ENCODE results near the gene TMEFF2.
"Not testable (repeated sequence)": the region's sequence is repeated elsewhere in the genome, so short reads cannot be mapped to it uniquely, and the experiment has no call there.

The TMEFF2 gene

GRCh38 chr2:192098814-192099491 is 95.8 kb downstream of the TMEFF2 start:
- Histone ChIP-seq H3K9me3 (ENCODE audit: control insufficient read depth, low read length) (no peaks in the 10 kb centered on the region), H3K4me2 (ENCODE audit: low read length) (no peak overlapping the region), H3K9ac (no peak overlapping the region), H3K27ac (no peak overlapping the region), H3K4me1 (no peaks in the 10 kb centered on the region), H3K36me3 (ENCODE audit: control insufficient read depth, insufficient read depth, low read length) (no peaks in the 10 kb centered on the region), H3K79me2 (no peaks in the 10 kb centered on the region), H3K4me3 (ENCODE audit: low read depth, low read length) (no peak overlapping the region), H2AFZ (no peak overlapping the region), H3K27me3 (ENCODE audit: control insufficient read depth, insufficient read depth, low read length) (no peaks in the 10 kb centered on the region)
- TF ChIP-seq, protein P1, sequence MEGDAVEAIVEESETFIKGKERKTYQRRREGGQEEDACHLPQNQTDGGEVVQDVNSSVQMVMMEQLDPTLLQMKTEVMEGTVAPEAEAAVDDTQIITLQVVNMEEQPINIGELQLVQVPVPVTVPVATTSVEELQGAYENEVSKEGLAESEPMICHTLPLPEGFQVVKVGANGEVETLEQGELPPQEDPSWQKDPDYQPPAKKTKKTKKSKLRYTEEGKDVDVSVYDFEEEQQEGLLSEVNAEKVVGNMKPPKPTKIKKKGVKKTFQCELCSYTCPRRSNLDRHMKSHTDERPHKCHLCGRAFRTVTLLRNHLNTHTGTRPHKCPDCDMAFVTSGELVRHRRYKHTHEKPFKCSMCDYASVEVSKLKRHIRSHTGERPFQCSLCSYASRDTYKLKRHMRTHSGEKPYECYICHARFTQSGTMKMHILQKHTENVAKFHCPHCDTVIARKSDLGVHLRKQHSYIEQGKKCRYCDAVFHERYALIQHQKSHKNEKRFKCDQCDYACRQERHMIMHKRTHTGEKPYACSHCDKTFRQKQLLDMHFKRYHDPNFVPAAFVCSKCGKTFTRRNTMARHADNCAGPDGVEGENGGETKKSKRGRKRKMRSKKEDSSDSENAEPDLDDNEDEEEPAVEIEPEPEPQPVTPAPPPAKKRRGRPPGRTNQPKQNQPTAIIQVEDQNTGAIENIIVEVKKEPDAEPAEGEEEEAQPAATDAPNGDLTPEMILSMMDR (IDR thresholded peaks at IDR 0.05) = no peak

DNA sequence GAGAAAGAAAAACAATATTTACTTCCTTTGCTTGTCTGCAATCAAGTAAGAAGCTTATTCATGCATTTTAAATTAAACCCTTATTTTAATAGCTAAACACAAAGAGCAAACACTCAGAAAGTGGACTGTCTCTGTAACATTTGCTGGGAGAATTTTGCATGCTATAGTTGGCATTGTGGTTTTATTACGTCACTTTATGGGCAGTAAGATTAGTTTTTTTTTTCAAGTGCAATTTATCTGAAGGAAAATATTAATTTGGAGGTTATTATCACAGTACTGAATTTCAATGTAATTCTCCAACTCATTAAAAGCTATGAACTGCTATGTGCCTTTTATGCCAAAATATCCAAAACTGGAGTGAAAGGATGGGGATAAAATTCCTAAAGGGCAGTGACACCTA is 103.3 kb downstream of the TMEFF2 start:
- Histone ChIP-seq H3K9me3 (ENCODE audit: control insufficient read depth, low read length) (no peaks in the 10 kb centered on the region), H3K36me3 (ENCODE audit: control insufficient read depth, insufficient read depth, low read length) (no peaks in the 10 kb centered on the region), H3K4me1 (no peaks in the 10 kb centered on the region), H3K27ac (no peak overlapping the region), H3K79me2 (no peaks in the 10 kb centered on the region), H2AFZ (no peak overlapping the region), H3K27me3 (ENCODE audit: control insufficient read depth, insufficient read depth, low read length) (no peaks in the 10 kb centered on the region), H3K9ac (no peak overlapping the region), H3K4me2 (ENCODE audit: low read length) (no peak overlapping the region), H3K4me3 (ENCODE audit: low read depth, low read length) (no peak overlapping the region)
- TF ChIP-seq, protein P1 (IDR thresholded peaks at IDR 0.05) = no peak

DNA sequence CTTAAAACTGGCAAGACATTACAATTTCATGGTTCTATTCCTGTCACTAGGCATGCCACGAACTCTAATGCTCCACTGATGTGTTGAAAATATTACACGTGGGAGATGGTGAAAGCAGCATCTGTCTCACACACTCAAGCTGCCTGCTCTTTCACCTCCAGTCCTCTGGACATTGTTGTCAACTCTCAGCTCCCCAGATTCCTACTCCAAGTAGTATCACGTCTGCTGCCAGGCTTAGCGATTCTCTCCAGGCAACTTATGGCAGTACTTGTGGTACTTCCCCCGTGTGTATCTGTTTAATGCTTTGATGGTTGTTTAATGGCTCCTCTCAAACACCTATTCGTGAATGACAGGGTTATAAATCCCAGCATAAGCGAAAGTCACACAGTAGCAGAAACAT is 103.8 kb downstream of the TMEFF2 start:
- no peaks in the 10 kb centered on the region for H3K4me1 ChIP-seq
- H2AFZ ChIP-seq = no peak overlapping the region
- H3K27me3 ChIP-seq (ENCODE audit: control insufficient read depth, insufficient read depth, low read length) = no peaks in the 10 kb centered on the region
- no peaks in the 10 kb centered on the region for H3K79me2 ChIP-seq
- H3K4me3 ChIP-seq (ENCODE audit: low read depth, low read length) = no peak overlapping the region
- H3K9ac ChIP-seq = no peak overlapping the region
- H3K27ac ChIP-seq = no peak overlapping the region
- H3K4me2 ChIP-seq (ENCODE audit: low read length) = no peak overlapping the region
- TF ChIP-seq, protein P1 (IDR thresholded peaks at IDR 0.05) = no peak
- H3K9me3 ChIP-seq (ENCODE audit: control insufficient read depth, low read length) = no peaks in the 10 kb centered on the region
- H3K36me3 ChIP-seq (ENCODE audit: control insufficient read depth, insufficient read depth, low read length) = no peaks in the 10 kb centered on the region

- Histone ChIP-seq H3K4me1 (no peaks in the 10 kb centered on the region), H3K4me3 (ENCODE audit: low read depth, low read length) (no peak overlapping the region), H3K4me2 (ENCODE audit: low read length) (no peak overlapping the region), H3K9me3 (ENCODE audit: control insufficient read depth, low read length) (no peaks in the 10 kb centered on the region), H3K9ac (no peak overlapping the region), H3K36me3 (ENCODE audit: control insufficient read depth, insufficient read depth, low read length) (no peaks in the 10 kb centered on the region), H2AFZ (no peak overlapping the region), H3K27me3 (ENCODE audit: control insufficient read depth, insufficient read depth, low read length) (no peaks in the 10 kb centered on the region), H3K79me2 (no peaks in the 10 kb centered on the region), H3K27ac (no peak overlapping the region)
- TF ChIP-seq, protein P1 (IDR thresholded peaks at IDR 0.05) = no peak
These were observed 107.3 kb downstream of the TMEFF2 start for GRCh38 chr2:192087398-192087958.

GRCh38 chr2:192082121-192082520 is 112.6 kb downstream of the TMEFF2 start:
- Histone ChIP-seq H2AFZ (no peak overlapping the region), H3K27me3 (ENCODE audit: control insufficient read depth, insufficient read depth, low read length) (no peaks in the 10 kb centered on the region), H3K4me3 (ENCODE audit: low read depth, low read length) (no peak overlapping the region), H3K27ac (no peak overlapping the region), H3K79me2 (no peaks in the 10 kb centered on the region), H3K9me3 (ENCODE audit: control insufficient read depth, low read length) (no peaks in the 10 kb centered on the region), H3K4me2 (ENCODE audit: low read length) (no peak overlapping the region), H3K4me1 (no peaks in the 10 kb centered on the region), H3K9ac (no peak overlapping the region), H3K36me3 (ENCODE audit: control insufficient read depth, insufficient read depth, low read length) (no peaks in the 10 kb centered on the region)
- TF ChIP-seq, protein P1 (IDR thresholded peaks at IDR 0.05) = no peak

GRCh38 chr2:192080096-192080495 is 114.6 kb downstream of the TMEFF2 start:
- H3K27ac ChIP-seq; H3K9ac ChIP-seq; H3K4me3 ChIP-seq (ENCODE audit: low read depth, low read length); H3K4me2 ChIP-seq (ENCODE audit: low read length); H3K27me3 ChIP-seq (ENCODE audit: control insufficient read depth, insufficient read depth, low read length); H3K79me2 ChIP-seq; H3K9me3 ChIP-seq (ENCODE audit: control insufficient read depth, low read length); H3K36me3 ChIP-seq (ENCODE audit: control insufficient read depth, insufficient read depth, low read length); H3K4me1 ChIP-seq; H2AFZ ChIP-seq: not testable (repeated sequence)
